GM18868 (cell line): ENCODE measurements around the gene PLXDC2.
"Not testable (repeated sequence)": the region's sequence is repeated elsewhere in the genome, so short reads cannot be mapped to it uniquely, and the experiment has no call there.

ENCODE experiments used
- ATAC-seq: cut with Tn5 transposase; IDR thresholded peaks from one replicate; pipeline ENCODE4 v1.9.1; 2021; ENCODE audit warnings: mild to moderate bottlenecking, moderate library complexity; ENCODE audit not compliant: unreplicated experiment

The PLXDC2 gene

DNA sequence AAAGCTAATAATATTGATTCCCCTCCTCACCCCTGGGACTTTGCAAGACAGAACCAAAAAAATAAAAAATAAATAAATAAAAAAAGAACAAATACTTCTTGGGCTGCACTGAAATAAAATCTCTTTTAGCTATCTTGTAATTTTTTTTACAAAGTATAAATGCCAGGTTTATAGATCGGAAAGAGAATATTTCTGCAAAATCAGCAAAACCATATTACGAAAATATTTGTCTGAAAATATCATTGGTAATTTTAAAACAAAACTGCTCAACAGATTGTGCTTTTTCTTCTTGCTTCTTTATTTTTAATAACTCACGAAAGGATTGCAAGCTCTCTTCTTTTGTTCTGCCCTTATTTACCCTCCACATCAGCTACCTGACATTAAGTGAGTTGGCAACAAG lies 213.3 kb downstream of the PLXDC2 start:
- no peak for ATAC-seq

DNA sequence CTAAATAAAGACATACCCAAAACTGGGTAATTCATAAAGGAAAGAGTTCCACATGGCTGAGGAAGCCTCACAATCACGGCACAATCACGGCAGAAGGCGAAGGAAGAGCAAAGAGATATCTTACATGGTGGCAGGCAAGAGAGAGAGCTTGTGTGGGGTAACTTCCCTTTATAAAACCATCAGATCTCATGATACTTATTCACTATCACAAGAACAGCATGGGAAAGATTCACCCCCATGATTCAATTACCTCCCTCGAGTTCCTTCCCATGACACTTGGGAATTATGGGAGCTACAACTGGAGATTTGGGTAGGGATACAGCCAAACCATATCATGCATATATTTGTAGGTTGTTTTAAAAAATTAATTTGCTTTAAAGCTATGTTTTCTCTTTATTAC lies 217.2 kb downstream of the PLXDC2 start:
- no peak for ATAC-seq

DNA sequence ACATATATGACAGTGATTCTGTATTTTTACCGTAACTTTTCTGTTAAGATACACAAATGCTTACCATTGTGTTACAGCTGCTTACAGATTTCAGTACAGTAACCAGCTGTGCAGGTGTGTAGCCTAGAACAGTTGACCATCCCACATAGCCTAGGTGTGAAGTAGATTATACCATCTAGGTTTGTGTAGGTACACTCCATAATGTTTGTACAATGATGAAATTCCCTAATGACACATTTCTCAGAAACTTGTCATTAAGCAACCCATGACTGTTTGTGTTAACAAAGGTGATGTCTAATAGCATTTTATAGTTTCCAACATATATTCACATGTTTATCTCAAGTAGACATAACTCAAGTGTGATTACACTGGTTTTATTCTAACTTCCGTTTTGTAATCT lies 218.5 kb downstream of the PLXDC2 start:
- no peak for ATAC-seq

DNA sequence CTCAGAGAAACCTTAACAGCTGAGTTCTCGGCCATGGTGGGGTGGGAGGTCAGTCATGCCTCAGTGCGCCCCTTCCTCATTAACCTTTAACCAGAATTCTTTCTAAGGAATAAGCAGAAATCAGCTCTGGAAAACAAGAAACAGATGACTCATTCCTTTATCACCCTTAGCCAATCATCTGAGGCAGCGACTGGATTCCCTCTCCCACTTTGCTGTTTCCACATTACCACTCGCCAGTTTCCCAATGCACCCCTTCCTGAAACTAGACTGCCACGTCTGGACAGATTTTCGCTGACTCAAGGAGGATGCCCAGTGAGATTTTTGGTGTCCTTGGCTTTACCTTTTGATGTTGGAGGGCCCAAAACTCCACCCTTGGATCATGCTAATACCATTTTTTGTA lies 223.8 kb downstream of the PLXDC2 start:
- no peak for ATAC-seq

DNA sequence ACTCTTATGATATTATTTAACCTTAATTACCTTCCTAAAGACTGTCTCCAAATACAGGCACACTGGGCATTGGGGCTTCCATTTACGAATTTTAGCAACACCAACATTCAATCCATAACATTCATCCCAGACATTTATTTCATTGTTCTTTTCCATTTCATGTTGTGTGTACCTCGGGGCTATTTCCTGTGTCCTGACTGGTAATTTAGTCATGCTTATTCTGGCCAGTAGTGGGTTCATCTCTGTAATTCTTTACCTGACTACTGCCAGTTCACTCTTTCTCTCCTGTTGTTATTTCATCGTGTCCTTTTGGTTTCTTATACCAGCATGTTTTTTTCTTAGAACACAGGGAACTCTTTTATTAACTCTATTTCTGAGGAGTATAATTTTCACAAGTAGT lies 225.7 kb downstream of the PLXDC2 start:
- ATAC-seq = no peak

DNA sequence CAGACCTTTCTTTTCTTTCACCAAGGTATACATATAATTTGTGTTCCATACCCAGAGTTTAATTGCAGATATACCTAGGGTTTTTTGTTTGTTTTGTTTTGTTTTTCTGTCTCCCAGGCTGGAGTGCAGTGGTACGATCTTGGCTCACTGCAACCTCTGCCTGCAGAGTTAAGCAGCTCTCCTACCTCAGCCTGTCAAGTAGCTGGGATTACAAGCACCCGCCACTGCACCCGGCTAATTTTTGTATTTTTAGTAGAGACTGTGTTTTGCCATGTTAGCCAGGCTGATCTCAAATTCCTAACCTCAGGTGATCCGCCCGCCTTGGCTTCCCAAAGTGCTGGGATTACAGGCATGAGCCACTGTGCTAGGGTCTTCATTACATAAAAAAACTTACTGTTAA lies 228.9 kb downstream of the PLXDC2 start:
- not testable (repeated sequence) for ATAC-seq

DNA sequence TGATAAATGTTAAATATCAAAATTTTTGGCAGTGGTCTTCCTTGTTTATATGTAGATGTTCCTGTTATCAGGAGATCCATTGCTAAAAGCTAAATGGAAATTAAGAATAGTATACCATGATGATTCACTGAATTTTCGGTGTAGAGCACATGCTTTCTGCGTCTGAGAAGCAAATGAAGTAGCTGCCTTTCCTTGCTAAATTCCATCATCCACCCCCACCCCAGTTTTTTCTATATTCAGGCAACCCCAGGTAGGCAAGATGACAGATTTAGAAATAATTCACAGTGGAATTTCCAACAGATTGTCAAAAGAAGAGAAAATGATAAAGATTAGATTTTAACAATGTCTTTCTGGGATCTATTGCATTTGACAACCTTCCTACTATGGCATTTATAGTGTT lies 231.9 kb downstream of the PLXDC2 start:
- no peak for ATAC-seq

DNA sequence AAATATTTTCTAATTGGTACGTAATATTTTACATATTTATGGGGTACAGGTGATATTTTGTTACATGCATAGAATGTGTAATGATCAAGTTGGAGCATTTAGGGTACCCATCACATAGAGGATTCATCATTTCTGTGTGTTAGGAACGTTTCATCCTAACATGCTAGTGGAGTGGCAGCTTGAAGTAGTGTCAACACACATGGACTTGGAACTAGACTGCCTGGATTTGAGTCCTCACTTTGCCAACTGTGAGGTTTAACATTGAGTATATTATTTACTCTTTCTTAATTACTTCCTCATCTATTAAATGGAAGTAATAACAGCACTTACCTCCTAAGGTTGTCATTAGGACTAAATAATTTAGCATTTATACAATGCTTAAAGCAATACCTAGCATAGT lies 241.9 kb downstream of the PLXDC2 start:
- no peak for ATAC-seq

DNA sequence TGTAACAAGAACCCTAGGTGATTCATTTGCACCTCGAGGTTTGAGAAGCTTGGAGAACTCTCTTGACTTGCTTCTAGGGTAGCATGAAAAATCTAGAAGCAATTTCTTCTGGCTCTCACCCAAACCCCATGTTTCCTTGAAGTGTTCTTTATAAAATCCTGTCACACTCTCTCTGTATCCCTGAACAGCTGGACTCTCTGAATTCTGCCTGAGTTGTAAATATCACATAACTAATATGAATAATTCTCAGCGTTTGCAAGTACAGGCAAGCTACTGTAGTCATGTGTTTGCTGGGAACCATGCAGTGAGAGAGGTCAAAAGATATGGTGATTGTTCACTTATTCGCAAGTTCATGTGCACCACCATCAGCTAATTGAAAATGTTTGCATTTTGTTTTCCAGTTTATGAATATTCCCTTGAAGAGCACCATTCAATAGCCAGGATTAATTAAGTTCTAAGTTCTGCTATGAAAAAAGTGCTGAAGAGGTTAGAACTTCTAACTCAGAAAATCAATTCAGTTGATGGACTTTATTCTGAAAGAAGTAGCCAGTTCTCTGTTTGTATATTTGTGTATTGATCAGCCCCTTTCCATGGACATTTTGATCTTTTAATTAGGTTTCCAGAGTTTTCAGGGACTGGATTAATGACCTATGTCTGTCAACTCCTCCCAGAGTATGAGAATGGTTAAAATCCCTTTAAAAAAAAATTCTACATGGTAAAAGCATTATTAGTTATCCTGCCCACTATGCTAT lies 243.0 kb downstream of the PLXDC2 start:
- ATAC-seq = no peak

DNA sequence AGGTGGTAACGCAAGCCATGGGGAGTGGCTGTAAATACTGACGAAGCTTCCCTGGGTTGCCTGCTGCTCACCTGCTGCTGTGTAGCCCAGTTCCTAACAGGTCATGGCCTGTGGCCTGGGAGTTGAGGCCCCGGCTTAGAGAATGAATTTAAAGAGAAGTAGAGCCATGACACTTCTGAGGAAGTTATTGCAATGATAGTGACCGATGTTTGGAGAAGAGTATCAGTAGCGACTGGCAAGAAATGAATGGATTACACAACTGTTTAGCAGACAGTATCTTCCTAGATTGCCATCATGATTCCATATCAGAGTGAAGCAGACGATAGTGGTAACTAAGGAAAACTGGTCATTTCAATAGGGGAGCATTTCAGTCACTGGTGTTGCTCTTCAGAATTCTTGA lies 249.6 kb downstream of the PLXDC2 start:
- no peak for ATAC-seq

DNA sequence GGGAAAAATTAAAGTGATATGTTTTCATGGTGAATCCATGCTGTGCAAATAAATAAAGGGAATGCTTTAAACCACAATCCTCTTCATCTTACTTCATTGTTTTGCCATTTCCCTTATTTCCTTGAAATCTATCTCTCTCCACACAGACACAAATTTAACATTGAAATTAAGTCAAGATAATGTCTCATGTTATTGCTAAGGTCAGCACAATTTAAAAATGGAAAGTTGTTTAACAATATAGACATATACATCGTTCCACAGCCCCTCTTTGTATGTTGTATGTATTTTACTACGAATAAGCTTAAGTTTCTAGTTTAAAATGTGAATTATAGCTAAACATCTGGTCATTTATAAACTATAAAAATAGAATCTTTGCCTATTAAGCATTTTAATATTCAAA lies 256.9 kb downstream of the PLXDC2 start:
- no peak for ATAC-seq

DNA sequence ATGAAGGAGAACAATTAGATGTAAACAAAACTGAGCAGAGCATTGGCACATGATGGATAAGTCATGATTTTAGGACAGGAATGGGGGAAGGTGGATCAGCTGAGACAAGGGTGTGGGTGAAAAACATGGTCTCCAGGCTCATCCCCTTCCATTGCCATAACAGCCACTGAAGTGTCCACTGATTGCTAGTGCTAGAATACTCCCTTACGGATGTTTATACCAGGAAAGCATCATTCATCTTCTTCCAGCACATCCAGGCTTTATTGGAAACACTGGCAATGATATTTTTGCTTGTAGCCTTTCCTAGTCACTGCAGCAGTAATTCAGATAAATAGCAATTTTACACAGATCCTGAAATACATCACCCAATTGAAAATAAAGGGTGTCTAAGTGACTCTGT lies 259.5 kb downstream of the PLXDC2 start:
- ATAC-seq = no peak

DNA sequence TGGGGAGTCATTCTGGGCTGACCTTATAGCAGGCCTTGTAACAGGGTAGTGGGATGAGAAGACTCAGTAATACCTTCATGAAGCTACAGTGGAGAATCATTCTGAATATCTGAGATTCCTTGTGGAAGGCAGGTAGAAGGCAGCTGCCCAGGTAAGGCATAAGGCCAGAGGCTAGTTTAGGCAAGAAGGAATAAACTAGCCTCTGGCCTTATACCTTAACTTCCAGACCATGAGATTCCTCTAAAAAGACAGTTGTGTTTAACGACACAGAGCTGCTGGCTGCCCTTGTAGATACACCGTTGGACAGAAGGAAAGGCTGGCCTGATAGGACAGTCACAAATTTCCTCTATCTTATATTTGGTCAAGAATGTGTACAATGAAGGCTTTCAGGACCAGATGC lies 268.2 kb downstream of the PLXDC2 start:
- no peak for ATAC-seq

DNA sequence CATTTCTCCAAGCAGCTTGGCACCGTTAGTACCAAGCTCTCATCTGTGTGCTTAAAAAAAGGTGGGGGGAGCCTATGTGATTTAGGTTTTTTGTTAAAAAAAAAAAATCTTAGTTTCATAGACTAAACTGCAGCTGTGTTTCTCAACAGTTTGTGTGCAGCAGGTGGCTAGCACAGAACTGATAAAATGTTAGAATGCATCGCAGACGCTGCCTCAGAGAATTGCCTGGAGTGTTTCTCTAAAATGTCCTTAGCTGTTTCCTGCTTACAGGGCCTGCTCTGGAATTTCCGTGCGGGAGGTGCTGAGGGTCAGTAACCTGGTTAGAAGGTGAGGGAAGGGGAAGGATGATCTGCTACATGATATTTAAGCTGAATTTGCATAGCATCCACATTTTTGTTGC lies 268.9 kb downstream of the PLXDC2 start:
- no peak for ATAC-seq

DNA sequence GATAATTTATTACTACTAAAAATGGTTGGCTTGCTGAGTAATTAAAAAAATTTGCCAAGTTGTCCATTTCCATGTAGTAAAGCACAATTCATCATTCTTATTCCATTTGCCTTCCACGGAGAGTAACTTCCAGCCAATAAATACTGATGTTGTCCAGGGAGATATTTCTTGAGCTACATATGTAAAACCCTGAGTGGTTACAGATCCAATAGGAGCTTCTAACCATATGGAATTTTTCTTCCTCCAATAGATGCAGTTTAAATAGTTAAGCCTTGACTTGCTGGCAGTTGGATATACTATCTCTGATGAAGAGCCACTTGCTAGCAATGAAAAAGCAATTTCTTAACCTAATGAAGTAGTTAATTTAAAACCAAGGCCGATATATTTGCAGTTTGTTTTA lies 271.1 kb downstream of the PLXDC2 start:
- ATAC-seq = no peak

DNA sequence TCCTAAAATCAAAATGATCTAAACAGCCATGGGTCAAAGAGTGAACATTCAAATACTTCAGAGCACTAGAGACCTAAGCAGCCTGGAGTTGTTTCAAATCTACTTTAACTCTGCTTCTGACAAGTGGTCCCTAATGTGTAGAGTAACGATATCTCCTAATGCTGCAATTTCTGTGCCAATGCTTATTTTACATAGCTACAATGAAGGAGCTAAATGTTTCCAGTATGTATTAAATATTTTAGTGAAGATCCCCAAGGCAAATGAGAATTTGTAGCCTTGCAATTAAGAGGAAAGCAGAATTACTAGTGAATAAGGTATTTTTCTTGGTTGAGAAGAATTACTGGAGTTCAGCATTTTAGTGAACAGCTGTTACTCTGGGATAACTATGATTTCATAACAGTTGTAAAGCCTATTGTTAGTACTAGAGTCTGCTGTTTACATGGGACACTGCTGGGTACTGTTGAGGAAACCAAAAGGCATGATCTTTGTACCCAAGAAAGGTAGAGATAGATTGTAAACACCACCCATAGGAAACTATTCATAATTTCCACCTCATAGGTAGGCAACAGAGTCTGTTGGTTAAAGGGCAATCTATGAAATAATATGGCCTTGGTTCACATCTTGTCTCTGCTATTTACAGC lies 271.9 kb downstream of the PLXDC2 start:
- no peak for ATAC-seq

DNA sequence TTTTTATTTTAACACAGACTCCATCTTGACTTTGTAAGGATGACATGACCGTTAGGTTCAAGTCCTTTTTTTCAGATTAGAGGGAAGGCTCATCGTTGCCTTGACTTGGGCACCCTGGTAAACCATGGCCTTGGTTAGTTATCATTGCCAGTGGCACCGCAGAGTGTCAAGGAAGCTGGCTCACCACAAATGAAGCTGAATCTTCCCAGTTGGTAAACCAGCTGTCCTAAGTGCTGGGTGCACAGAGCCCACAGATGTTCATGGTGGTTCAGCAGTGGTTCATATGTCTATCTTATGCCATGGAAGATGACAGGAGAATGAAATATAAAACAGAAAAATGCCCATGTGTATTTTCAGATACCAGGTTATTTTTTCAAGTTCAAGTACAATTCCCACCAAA lies 273.6 kb downstream of the PLXDC2 start:
- ATAC-seq = no peak

DNA sequence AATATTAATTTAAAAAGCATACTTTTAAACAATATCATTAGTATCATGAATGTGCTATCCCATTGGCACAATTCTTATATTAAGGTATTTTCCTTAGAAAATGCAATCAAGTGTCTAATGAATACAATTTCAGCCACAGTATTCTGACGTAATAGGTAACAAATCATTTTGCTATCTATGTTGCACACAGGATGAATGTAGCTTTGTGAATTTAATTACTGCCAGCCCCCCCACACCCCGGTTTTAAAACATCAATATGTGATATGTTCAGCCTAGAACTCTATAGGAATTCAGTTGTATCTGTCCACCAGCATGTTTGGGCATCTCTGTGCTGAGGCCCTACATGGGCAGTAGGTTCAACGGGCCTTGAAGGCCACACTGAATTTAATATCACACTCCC lies 274.6 kb downstream of the PLXDC2 start:
- ATAC-seq = no peak

DNA sequence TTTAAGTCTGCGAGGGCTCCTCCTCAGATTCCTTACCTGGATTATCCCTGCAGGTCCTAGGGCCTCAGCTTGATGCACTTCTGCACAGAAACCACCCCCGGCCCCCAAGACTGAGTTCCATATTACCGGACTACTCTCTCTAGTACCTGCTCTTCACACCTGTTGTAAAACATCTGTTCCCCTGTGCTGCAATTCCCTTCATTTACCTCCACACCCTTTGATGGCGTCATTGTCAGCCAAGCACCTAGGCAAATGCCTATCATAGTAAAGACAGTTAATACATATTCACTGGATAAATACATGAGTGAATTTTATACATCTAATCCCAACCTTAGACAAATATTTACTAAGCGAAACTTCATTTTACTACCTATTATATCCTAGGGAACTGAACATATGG lies 275.5 kb downstream of the PLXDC2 start:
- no peak for ATAC-seq

DNA sequence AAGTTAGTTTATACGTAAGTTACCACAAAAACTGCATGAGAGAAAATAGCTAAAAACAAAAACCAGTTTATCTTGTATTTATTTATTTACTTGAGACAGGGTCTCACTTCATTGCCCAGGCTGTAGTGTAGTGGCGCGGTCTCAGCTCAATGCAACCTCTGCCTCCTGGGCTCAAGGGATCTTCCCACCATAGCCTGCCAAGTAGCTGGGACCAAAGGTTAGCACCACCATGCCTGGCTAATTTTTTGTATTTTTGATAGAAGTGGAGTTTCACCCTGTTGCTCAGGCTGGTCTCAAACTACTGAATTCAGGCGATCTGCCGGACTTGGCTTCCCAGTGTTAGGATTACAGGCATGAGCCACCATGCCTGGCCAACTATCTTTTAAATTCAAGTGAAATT lies 277.4 kb downstream of the PLXDC2 start:
- no peak for ATAC-seq

DNA sequence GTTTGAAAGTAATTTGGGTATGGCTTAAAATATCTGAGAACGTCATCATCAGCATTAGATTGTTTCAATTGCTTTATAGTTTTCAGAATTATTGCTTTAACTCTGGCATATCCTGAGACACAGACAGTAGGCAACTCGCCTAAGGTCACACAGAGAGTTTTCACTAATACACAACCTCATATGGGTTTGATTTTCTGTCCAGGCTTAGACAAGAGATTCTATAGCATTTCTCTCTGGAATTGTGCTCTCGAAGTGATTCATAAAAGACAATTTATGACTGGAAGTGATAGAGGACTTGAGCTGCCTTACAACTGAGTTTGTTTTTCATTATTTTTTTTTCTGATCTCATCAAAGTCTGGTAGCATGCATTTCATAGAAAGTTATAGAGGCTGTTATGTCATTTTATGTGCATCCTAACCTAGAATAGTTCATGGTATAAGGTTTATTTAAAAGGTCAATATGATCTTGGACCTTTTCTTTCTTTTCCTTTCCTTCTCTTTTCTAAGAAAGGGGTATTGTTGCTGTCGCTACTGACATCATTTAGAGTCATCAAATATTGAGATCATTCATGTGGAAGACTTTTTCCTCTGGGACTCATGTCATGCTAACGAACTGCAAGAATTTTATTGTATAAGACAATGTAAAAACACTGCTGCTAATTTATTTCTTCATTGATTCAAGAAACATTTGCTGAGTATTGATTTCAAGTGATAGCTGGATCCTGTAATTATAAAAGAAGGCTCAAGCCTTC lies 278.2 kb downstream of the PLXDC2 start:
- no peak for ATAC-seq

DNA sequence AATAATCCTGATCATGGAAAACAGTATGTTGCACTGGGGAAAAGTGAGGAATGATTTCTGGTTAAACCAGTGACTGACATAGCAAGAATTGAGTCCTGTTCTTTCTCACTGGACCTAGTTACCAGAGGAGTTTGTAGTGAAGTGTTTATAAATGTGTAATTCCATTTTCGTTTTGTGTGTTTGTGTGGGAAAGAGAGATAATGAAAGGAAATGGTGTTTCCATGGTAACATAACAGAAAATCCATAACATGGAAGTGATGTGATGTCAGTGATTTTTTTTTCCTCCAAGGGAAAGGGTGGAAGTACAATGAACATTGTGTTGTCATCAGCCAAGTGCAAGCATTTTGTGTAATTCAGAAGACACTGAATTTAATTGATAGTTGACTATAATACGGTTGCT lies 283.9 kb downstream of the PLXDC2 start:
- ATAC-seq = no peak
